ENCODE data around the gene HPCA.

The HPCA gene

DNA sequence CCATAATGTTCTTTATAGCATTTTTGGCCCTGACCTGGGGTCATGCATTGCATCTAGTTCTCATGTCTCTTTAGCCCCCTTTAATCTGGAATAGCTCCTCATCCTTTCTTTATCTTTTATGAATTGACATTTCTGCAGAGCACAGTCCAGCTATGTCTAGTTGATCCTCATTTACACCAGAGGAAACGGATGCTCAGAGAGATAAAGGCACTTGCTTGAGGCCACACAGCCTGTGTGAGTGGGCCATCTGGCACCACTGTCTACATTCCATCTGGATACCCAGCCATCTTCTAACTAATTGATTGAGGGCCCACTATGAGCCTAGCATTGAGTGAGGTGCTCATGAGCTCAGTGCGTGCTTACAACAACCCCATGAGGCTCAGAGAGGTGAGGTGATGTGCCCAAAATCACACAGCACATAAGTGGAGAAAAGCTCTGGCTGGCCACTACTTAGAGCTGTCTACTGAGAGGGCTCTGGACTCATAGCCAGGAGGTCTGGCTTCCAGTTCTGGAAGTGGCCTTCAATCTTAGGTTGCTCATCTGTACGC, 3.5 kb downstream of the HPCA start:
- DNase-seq (ENCODE audit: insufficient read length, low spot score) (no peak), FAIRE-seq (no peak)
- no peak for TF ChIP-seq POLR2A (IDR thresholded peaks at IDR 0.05; ENCODE audit: low read depth, low read length)

DNA sequence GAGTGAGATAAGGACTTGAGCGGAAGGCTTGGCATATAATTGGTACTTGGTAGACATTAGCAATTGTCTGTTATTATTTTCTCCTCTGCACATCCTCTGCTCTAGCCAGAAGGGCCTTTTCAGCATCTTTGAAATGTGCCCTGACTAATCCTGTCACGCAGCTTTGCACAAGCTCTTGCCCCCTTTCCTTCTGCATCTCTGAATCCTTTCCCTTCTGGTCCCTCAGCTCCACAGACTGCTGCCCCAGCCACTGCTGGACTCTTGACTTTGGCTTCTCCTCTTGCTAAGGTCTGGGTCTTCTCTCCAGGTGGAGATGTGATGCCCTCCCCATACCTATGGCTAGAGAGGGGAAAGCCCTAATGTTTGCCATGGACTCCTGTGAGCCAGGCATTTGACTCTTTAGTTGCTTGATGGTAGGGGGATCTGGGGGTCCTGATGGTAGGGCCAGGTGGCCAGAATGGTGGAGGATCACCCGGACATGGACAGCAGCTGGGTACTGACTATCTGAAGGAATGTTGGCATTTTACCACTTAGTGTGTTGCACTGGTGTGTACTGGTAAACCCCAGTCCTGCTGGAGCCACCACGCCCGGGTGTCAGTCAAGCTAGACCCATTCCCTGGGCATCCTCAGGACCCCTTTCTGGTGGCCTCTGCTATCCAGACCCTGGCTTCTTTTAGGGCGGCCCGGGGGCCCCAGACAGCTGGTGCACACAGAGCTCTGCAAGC, 4.4 kb downstream of the HPCA start:
- no peak for TF ChIP-seq POLR2A (IDR thresholded peaks at IDR 0.05; ENCODE audit: low read depth, low read length)
- FAIRE-seq, result no peak

DNA sequence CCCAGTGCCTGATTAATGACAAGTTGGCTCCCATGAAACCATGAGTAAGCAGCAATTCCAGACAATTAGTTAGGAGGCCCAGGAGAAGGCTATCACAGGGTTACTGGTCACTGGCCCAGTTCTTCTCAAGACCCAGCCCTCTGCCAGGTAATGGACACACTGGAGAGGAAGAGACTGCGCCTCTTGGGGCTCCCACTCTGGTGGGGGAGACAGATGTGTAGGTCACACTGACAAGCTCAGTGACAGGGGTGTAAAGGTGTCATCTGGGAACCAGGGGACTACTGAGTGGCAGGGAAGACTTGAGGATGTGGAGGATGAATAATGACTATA, 4.9 kb downstream of the HPCA start:
- TF ChIP-seq POLR2A (IDR thresholded peaks at IDR 0.05; ENCODE audit: low read depth, low read length), result no peak
- DNase-seq (ENCODE audit: insufficient read length, low spot score) (no peak), FAIRE-seq (no peak)

More for the DNA sequence above, 4.4 kb downstream of the HPCA start:
- no peak for DNase-seq (ENCODE audit: insufficient read length, low spot score)

DNA sequence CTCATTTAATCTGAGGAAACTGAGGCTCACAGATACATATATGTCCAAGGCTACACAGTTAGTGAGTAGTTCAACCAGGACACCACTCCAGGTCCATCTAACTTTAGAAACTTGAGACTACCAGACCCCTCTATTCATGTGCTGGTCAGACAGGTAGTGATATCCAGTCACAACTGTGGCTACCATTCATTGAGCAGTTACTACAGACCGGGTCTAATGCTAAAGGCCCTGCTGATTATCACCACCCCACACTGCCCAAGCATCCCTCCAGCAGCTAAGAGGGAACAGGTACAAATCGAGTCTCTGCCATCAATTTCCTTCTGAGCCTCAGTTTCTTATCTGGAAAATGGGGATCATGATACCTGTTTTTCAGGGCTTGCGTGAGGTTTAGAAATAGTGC, 5.3 kb downstream of the HPCA start:
- FAIRE-seq, result no peak
- no peak for TF ChIP-seq POLR2A (IDR thresholded peaks at IDR 0.05; ENCODE audit: low read depth, low read length)
- no peak for DNase-seq (ENCODE audit: insufficient read length, low spot score)

DNA sequence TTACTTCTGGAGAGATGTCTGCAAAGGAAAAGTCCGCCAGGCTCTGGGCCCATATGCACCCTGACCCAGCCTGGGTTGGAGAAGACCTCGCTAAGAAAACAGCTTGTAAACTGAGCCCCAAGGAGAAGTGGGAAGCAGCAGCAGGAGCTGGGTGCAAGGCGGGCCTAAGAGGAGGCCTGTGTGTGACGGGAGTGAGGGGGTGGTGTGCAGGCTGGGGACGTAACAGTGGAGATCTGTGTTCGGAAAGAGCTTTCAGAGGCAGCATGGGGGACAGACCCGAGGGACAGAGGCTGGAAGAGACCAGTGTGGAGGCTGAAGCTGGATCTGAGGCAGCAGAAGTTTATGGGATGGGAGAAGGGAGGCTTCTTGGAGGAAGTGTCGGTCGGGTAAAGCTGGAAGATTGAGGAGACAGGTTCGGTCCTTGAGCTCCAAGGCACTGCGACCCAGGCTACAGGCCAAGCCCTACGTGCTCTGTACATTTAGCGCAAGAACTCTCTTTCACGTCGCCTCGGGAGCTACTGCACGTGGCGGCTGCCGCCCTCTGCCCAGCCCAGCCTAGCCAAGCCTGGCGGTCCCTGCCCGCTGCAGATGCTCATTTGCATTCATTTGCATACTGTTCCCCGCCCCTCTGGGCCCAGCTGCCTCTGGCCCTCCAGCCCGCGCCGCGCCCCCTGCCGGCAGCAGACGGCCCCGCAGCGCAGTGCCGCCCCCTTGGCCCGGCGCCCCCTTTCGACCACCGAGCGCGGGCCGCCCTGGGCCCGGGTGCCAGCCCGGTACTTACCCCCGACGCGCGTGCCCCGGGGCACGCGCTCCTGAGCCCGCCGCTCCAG, 6.3 kb downstream of the HPCA start:
- FAIRE-seq, result no peak
- no peak for TF ChIP-seq POLR2A (IDR thresholded peaks at IDR 0.05; ENCODE audit: low read depth, low read length)
- no peak for DNase-seq (ENCODE audit: insufficient read length, low spot score)

DNA sequence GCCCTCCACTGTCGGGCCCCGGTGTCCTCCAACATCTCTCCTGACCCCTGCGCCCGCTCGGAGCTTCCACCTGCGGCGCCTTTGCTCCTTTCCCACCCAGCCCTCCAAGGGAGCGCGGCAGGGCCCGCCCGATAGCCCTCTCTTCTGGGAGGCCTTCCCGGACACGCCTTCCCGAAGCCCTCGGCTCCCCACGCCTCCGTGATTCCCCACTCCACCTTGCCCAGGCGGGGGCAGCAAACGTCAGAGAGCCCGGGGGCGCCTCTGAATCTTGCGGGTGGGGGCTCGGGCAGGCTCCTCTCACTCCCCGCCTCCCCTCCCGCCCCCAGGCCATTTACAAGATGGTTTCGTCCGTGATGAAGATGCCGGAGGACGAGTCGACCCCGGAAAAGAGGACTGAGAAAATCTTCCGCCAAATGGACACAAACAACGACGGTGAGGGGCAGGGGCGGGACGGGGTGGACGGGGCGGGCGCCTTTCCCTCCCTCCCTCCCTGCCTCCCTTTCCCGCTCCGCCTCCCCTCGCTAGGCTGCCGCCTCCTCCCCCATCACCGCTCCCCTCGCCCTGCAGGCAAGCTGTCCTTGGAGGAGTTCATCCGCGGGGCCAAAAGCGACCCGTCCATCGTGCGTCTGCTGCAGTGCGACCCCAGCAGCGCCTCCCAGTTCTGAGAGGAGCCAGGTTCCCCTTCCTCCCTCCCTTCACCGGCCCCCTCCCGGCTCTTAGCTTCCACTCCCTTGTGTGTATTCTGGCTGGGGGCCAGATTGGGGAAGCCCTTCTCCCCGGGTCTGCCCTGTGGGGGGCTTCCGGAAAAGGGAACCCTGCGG, 7.1 kb downstream of the HPCA start:
- DNase-seq (ENCODE audit: insufficient read length, low spot score) (no peak), FAIRE-seq (no peak)
- no peak for TF ChIP-seq POLR2A (IDR thresholded peaks at IDR 0.05; ENCODE audit: low read depth, low read length)

DNA sequence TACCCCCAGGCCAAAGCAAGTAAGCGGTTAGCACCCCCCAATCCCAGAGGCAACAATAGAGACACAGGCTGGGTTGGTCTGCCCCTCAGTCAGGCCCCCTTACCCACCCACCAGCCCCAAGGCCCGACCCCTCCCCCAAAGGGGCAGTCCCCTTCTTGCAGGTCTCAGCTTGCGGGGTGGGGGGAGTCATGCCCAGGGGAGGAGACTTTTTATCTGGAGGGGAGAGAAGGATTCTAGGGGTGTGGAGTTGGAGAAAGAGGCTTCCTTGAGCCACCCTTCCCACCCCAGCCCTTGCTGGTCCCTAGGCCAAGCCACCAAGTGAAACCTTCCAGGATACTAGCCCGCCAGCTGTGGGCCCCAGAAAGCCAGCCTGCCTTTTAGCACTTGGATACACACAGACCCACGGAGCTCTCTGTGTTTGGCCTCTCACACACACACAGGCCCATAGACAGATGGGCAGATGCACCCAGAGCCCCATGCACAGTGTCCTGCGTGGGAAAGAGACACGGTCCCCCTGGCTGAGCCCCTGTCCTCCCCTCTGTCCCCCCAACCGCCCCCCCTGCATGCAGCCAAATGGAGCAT, 7.8 kb downstream of the HPCA start:
- DNase-seq (ENCODE audit: insufficient read length, low spot score), result no peak
- no peak for TF ChIP-seq POLR2A (IDR thresholded peaks at IDR 0.05; ENCODE audit: low read depth, low read length)
- FAIRE-seq, result no peak

DNA sequence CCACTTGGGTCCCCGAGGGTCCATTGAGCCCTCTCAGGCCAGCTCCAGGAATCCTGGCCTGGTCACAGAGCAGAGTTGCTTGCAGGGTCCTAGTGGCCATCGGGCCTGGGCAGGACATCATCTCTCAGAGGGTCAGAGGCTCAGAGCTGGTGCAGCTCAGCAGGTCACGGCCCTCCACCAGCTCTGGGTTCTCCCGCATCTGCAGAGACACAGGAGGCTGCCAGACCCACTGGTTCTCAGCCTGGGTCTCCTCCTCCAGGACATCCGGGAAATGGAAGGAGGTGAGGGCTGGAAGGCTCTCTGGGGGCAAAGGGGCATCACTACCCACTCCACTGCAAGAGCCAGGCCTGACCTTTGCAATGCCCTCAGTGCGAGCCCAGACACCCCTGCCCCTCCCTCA, 8.4 kb downstream of the HPCA start:
- TF ChIP-seq POLR2A (IDR thresholded peaks at IDR 0.05; ENCODE audit: low read depth, low read length), result no peak

DNA sequence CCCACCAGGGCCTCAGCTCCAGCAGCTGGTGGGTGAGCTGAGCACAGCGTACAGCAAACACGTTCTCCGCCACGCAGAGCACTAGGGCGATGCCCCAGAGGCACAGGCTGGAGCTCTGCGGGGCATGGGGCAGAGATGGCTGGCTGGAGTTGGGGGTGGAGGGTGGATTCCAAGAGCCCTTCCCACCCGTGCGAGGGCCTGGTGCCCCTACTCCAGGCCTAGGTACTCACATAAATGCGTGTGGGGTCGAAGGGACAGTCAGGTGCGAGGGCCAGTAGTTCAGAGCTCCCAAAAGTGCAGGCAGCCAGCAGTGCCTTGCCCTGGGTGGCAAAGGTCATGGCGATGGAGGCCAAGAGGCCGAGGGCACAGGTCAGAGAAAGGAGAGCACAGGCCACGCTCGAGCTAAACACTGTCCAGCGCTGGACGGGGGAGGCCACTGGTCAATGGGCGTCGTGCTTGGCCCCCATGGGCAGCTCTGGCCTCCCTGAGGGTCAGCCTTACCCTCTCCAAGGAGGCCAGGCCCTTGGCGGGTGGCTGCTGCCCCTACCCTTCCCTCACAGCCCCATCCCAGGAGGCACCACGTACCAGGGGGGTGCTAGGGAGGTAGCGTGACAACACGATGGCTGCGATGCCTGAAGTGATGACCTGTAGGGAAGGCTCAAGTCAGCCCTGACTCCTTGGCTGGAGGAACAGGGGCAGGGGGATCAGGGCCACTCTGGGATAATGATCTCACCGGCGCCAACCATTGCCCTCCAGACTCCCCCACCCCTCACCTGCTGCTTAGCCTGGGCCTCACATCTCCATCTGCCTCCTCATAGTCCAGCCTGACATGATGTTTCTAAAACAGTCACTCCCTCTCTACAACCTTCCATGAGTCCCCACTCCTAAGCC, 9.3 kb downstream of the HPCA start:
- no peak for FAIRE-seq

More for the DNA sequence above, 8.4 kb downstream of the HPCA start:
- DNase-seq (ENCODE audit: insufficient read length, low spot score) (no peak), FAIRE-seq (no peak)

DNA sequence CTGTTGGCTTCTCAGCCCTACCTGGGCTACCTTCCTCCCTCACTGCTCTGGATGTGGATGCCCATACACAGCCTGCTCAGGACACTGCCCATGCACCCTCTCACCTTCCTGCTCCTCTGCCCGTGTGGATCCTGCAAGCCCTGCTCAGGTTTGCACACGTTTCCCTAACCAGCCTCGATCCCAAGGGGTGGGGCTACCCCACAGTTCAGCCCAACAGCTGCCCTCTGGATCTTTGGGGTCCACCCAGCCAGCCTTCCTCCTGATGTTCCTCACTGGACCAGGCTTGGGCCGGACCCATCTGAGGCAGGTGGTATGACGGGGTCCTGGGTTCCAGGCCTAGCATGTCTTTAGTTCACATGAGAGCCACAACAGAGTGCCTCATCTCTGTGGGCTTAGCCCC, 10.2 kb downstream of the HPCA start:
- no peak for TF ChIP-seq POLR2A (IDR thresholded peaks at IDR 0.05; ENCODE audit: low read depth, low read length)
- no peak for FAIRE-seq
- no peak for DNase-seq (ENCODE audit: insufficient read length, low spot score)

More for the DNA sequence above, 9.3 kb downstream of the HPCA start:
- no peak for TF ChIP-seq POLR2A (IDR thresholded peaks at IDR 0.05; ENCODE audit: low read depth, low read length)
- no peak for DNase-seq (ENCODE audit: insufficient read length, low spot score)

DNA sequence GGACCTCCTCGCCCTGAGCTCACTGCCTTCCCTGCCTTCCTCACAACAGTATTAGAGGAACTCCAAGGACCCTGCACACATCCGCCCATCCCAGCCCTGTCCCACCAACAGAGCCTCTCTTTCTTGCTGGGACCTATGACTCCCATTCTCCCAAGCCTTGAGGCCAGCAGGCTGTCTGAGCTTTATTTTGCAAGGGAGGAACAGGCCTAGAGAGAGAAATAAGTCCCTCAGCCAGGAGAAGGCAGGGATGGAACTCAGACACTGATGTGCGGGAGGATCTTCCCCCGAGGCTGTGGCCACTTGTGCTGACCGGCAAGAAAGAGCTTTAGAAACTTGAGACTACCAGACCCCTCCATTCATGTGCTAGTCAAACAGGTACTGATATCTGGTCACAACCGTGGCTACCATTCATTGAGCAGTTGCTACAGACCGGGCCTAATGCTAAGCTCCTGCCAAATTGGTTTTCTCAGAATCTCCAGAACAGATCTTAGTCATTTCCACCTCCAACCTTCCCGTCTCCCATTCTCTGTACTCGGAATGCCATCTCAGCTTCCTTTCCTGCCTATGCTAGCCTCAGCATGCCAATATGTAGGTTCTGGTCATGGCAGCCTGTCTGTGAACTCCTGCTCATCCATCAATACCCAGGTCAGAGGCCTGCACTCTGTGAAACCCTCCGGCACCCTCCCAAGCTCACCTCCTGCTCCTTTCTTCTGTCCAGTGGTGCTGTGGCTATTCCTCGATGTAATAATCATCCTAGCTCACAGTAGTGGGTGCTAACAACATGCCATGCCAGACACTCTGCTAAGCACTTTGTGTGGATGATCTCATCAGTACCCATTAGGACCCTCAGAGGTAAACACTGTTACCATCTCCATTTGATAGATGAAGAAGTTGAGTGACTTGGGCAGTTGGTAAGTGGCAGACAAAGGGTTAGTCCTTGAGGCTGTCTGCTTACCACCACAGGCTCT, 11.1 kb downstream of the HPCA start:
- FAIRE-seq (no peak), DNase-seq (ENCODE audit: insufficient read length, low spot score) (no peak)
- no peak for TF ChIP-seq POLR2A (IDR thresholded peaks at IDR 0.05; ENCODE audit: low read depth, low read length)

DNA sequence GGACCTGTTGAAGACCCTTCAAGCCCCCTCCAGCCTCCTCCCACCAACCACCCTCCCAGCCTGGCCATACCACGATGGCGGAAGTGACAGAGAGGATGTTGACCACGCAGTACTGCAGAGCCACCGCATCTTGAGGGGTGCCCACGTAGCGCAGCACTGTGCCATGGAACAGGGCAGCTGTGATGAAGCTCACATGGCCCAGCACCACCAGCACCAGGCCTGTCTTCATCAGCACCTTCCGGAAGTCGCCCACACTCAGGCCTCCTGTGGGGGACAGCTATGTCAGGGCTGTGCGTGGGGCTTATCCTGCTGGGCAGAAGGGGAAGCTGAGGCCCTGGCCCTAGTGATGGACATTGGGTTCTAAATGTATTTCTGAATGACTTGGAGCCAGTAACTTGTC, 11.8 kb downstream of the HPCA start:
- no peak for DNase-seq (ENCODE audit: insufficient read length, low spot score)
- TF ChIP-seq POLR2A (IDR thresholded peaks at IDR 0.05; ENCODE audit: low read depth, low read length), result no peak
- FAIRE-seq, result no peak

Measured in H54 (cell line).